Measurements from ENCODE around the gene ITGA1. TPM values are rescaled to one million over a fixed set of nuclear protein-coding genes. Genes with fewer than 3 reads are reported as not detected.

ITGA1 gene
- total RNA-seq, 6 experiments from 2014 or later, result 66.5 to 116 (median 82.1) TPM

GRCh38 chr5:52783226-52783959, 4.3 kb upstream of the ITGA1 start:
- H3K27me3 ChIP-seq, result no peaks in the 10 kb centered on the region
- intact Hi-C loops (cut with DNase I), result loop anchor here (10.0 kb wide), 2 partner anchors 111 to 131 kb away; no protein-coding TSS in a partner anchor
- no peaks in the 10 kb centered on the region for H3K9me3 ChIP-seq
- H3K4me3 ChIP-seq, result no peak overlapping the region
- no peaks in the 10 kb centered on the region for H3K36me3 ChIP-seq
- TF ChIP-seq POLR2A (IDR thresholded peaks at IDR 0.05) (no peak), CTCF (IDR thresholded peaks at IDR 0.05) (no peak)
- DNase-seq (no peak), ATAC-seq (no peak)
- no peak overlapping the region for H3K27ac ChIP-seq
- 58% methylated on average over 2 of the region's 2 CpGs for WGBS (ENCODE audit: insufficient coverage, low coverage, low lambda C conversion rate, missing lambda C conversion rate)
- peaks cover 0 to 13% (median 3%) of the 10 kb centered on the region in 4 donors for H3K4me1 ChIP-seq

DNA sequence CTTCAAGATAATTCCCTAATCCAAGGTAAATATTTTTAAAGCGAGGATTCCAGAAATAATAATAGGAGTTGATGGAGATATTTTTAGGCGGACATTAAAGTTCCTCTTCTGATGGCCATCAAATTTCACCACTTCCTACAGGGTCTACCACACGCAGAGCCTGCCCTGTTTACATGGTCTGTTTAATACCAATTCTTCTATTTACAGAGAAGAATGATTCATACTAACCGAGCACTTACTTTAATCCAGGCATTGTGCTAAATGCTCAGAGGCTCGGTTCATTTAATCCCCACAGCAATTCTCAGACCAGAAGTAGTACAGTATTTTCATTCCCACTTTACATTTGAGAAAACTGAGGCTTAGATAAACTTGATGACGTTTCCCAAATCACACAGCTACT, 3.0 kb upstream of the ITGA1 start:
- ATAC-seq (no peak), DNase-seq (no peak)
- Histone ChIP-seq H3K4me3 (no peak overlapping the region), H3K27ac (no peak overlapping the region), H3K9me3 (no peaks in the 10 kb centered on the region), H3K27me3 (no peaks in the 10 kb centered on the region), H3K4me1 (peaks cover 0 to 14% (median 4%) of the 10 kb centered on the region in 4 donors), H3K36me3 (no peaks in the 10 kb centered on the region)
- 60% methylated on average over 6 of the region's 6 CpGs for WGBS (ENCODE audit: insufficient coverage, low coverage, low lambda C conversion rate, missing lambda C conversion rate)
- intact Hi-C loops (cut with DNase I), result loop anchor here (10.0 kb wide), 2 partner anchors 110 to 130 kb away; no protein-coding TSS in a partner anchor
- TF ChIP-seq POLR2A (IDR thresholded peaks at IDR 0.05) (no peak), CTCF (IDR thresholded peaks at IDR 0.05) (no peak)

DNA sequence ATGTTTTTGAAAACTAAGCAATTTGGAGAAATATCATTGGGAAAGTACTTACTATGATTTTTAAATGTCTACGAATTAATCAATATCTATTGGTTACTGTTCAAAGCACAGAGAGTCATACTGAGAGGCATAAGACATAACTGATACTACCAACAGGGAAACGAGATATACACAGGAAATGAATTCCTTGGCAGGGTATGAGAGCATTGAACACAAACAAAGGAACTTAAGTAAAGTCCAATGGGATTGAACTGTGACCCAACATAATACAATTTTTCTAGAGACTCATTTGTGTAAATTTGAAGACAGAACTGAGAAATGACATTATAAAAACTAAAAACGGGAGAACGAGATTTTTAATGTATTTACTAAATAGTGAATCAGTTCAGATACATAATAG, 1.3 kb upstream of the ITGA1 start:
- Histone ChIP-seq H3K4me3 (peak overlapping the region in 1 of 3 donors; percentile 67), H3K27ac (peak overlapping the region; percentile 88 to 95 (median 92)), H3K4me1 (peaks cover 0 to 30% (median 6%) of the 10 kb centered on the region in 4 donors), H3K27me3 (no peaks in the 10 kb centered on the region), H3K36me3 (no peaks in the 10 kb centered on the region), H3K9me3 (no peaks in the 10 kb centered on the region)
- 15% methylated on average over 4 of the region's 4 CpGs for WGBS (ENCODE audit: insufficient coverage, low coverage, low lambda C conversion rate, missing lambda C conversion rate)
- TF ChIP-seq CTCF (IDR thresholded peaks at IDR 0.05), result no peak
- no peak for TF ChIP-seq POLR2A (IDR thresholded peaks at IDR 0.05)
- intact Hi-C loops (cut with DNase I), result loop anchor here (10.0 kb wide), 2 partner anchors 108 to 128 kb away; no protein-coding TSS in a partner anchor
- peak in 1 of 4 donors; percentile 15 for ATAC-seq
- no peak for DNase-seq

DNA sequence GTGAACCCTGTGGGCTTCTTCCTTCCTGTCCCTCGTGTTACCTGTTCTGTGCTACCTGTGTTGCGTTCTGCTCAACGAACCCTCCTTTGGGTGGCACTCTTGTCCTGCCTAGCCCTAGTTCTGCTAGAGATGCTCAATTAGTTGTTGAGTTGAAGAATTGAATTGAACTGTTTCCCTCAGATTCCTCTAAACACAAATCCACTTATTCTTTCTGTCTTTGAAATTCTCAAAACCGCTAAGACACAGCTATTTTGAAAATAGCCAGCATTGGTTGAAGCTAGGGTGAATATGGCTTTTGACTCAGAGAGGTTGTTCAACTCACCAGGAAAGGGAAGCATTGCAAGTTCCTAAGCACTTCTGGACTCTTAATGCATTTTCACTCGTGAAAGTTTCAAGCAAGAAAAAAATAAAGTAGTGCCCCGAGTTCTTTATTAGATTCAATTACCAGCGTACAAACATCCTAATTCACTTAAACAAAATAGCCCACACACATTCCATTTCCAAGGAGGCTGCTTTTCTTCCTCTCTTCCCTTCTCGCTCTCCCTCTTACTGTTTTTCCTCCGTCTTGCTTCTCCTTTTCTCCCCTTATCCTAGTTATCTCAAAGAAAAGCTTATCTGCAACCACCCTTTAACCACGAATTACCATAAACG, 642 bp upstream of the ITGA1 start:
- H3K9me3 ChIP-seq, result no peaks in the 10 kb centered on the region
- H3K4me3 ChIP-seq, result peak overlapping the region; percentile 58 to 67 (median 65)
- peak overlapping the region; percentile 88 to 95 (median 92) for H3K27ac ChIP-seq
- ATAC-seq (peak; percentile 49 to 72 (median 57)), DNase-seq (peak; percentile 33 to 73 (median 66))
- peaks cover 0 to 35% (median 9%) of the 10 kb centered on the region in 4 donors for H3K4me1 ChIP-seq
- no peaks in the 10 kb centered on the region for H3K27me3 ChIP-seq
- intact Hi-C loops (cut with DNase I), result loop anchor here (10.0 kb wide), 2 partner anchors 108 to 128 kb away; no protein-coding TSS in a partner anchor
- TF ChIP-seq POLR2A (IDR thresholded peaks at IDR 0.05), result no peak
- peak; percentile 39 to 69 (median 58) for TF ChIP-seq CTCF (IDR thresholded peaks at IDR 0.05)
- no peaks in the 10 kb centered on the region for H3K36me3 ChIP-seq
- 1% methylated on average over 11 of the region's 11 CpGs for WGBS (ENCODE audit: insufficient coverage, low coverage, low lambda C conversion rate, missing lambda C conversion rate)
